HepG2 (cell line): ENCODE measurements around the gene ABCB9. TPM values are rescaled to one million over a fixed set of nuclear protein-coding genes. Genes with fewer than 3 reads are reported as not detected.

ENCODE experiments used
- ATAC-seq: fragments of 200-7000 bp; cut with Tn5 transposase; 3 replicates; pipeline ENCODE4 v1.9.1; 2020; ENCODE audit warnings: mild to moderate bottlenecking, moderate library complexity
- BruUV-seq: library from RNA; stranded (reverse); fragments of 400-500 nt; replicated peaks from 2 replicates; lab custom pipeline; 2021; lab: Mats Ljungman, UMichigan
- CTCF ChIA-PET: fragments of 300-600 bp; formaldehyde crosslinking; extraction: SDS; loops from one replicate; lab custom pipeline; 2021; ENCODE audit warnings: low total read pairs, inconsistent platforms, low intra/inter-chr PET ratio; lab: Yijun Ruan, JAX
- POLR2A ChIA-PET: fragments of 350-600 bp; sonication (Branson Sonifier 250); formaldehyde crosslinking; loops from one replicate; lab custom pipeline; 2020; ENCODE audit warnings: antibody characterized with exemption, inconsistent platforms; lab: Yijun Ruan, JAX
- DNase-seq: peaks from one replicate; pipeline ENCODE4 v3.0.0-alpha.2; 2015; ENCODE audit warnings: low spot score
- FAIRE-seq: peaks from 3 replicates; lab custom pipeline; 2011; peaks lifted over from hg19 to GRCh38; lab: Jason Lieb, UNC
- H2AFZ ChIP-seq: one replicate; pipeline ENCODE4 v1.6.1; 2011; ENCODE audit warnings: low read length, inconsistent platforms
- H3K27ac ChIP-seq: fragments of 300-600 bp; 3 replicates; pipeline ENCODE4 v1.8.0; 2011; ENCODE audit warnings: mixed run types, mild to moderate bottlenecking, mixed read lengths, low read length, inconsistent platforms; ENCODE audit not compliant: insufficient read depth; ENCODE audit errors: extremely low read length
- H3K27me3 ChIP-seq, 2 experiments: fragments of 200-600 bp in 1 of 2; 2 replicates in 1 of 2; 3 replicates in 1 of 2; pipeline versions ENCODE4 v1.6.0 to v1.8.0; 2011; ENCODE audit warnings: low read length in 2 of 2, mild to moderate bottlenecking in 2 of 2, moderate library complexity in 2 of 2, inconsistent platforms in 1 of 2; ENCODE audit not compliant: insufficient read depth in 2 of 2, control insufficient read depth in 1 of 2
- H3K36me3 ChIP-seq, 2 experiments: fragments of 200-600 bp in 1 of 2; replicated peaks in 1 of 2; 2 replicates in 1 of 2; 3 replicates in 1 of 2; pipeline versions ENCODE4 v1.5.1 to v1.8.0; 2011; ENCODE audit warnings: low read length in 2 of 2, inconsistent platforms in 1 of 2; ENCODE audit not compliant: insufficient read depth in 2 of 2, control insufficient read depth in 1 of 2
- H3K4me1 ChIP-seq: 2 replicates; pipeline ENCODE4 v1.5.1; 2012; ENCODE audit warnings: low read length, inconsistent platforms; ENCODE audit not compliant: insufficient read depth
- H3K4me2 ChIP-seq: 2 replicates; pipeline ENCODE4 v1.6.0; 2011; ENCODE audit warnings: low read depth, low read length, inconsistent platforms
- H3K4me3 ChIP-seq, 3 experiments: fragments of 200-600 bp in 1 of 3; sonication (generic), shearing (Covaris generic) in 1 of 3; replicated peaks in 1 of 3; 2 replicates each; pipeline ENCODE4 v1.5.1; 2011 to 2016; ENCODE audit warnings: low read length in 3 of 3, inconsistent platforms in 2 of 3, low read depth in 2 of 3, mild to moderate bottlenecking in 2 of 3, control low read depth in 1 of 3, mixed read lengths in 1 of 3; ENCODE audit not compliant: insufficient read depth in 1 of 3
- H3K79me2 ChIP-seq: one replicate; pipeline ENCODE4 v1.6.1; 2011; ENCODE audit warnings: low read length, inconsistent platforms; ENCODE audit not compliant: insufficient read depth
- H3K9ac ChIP-seq: 2 replicates; pipeline ENCODE4 v1.6.0; 2011; ENCODE audit warnings: mild to moderate bottlenecking, low read depth, low read length, inconsistent platforms; ENCODE audit not compliant: insufficient read depth
- H3K9me3 ChIP-seq: 2 replicates; pipeline ENCODE4 v1.5.1; 2012; ENCODE audit warnings: mild to moderate bottlenecking, low read length
- H4K20me1 ChIP-seq: 2 replicates; pipeline ENCODE4 v1.6.0; 2011; ENCODE audit warnings: inconsistent platforms, mild to moderate bottlenecking, low read length, moderate library complexity; ENCODE audit not compliant: insufficient read depth
- MATR3 ChIP-seq: sonication (generic); formaldehyde crosslinking; IDR thresholded peaks from 2 replicates; pipeline ENCODE4 v1.4.0; 2020; ENCODE audit warnings: missing genetic modification reagents
- ZMYM3 ChIP-seq: sonication (generic); formaldehyde crosslinking; IDR thresholded peaks from 2 replicates; pipeline ENCODE4 v1.5.1; 2020; ENCODE audit warnings: mild to moderate bottlenecking, missing genetic modification reagents
- ZNF496 ChIP-seq: sonication (generic); formaldehyde crosslinking; IDR thresholded peaks from 2 replicates; pipeline ENCODE4 v1.8.1; 2023; ENCODE audit warnings: mild to moderate bottlenecking, moderate library complexity, missing genetic modification reagents; ENCODE audit not compliant: insufficient replicate concordance
- ZSCAN29 ChIP-seq: sonication (generic); formaldehyde crosslinking; conservative IDR thresholded peaks from 2 replicates; pipeline ENCODE4 v1.4.0; 2020; ENCODE audit warnings: mild to moderate bottlenecking, missing genetic modification reagents
- WGBS: methylation state at CpG from one replicate; pipeline ENCODE4 v1.1.6; 2017; ENCODE audit warnings: low lambda C conversion rate; 5-methylcytosine and 5-hydroxymethylcytosine counted together
- in situ Hi-C: cut with HindIII; loops from 2 replicates; pipeline ENCODE4 v1.10.0; 2017; ENCODE audit warnings: low pct_unique_long_range_greater_than_20kb; ENCODE audit not compliant: extremely low pct_ligation_motif_present
- intact Hi-C: fragments of 100-400 bp; cut with micrococcal nuclease; formaldehyde crosslinking; loops from one replicate; pipeline ENCODE4 v1.10.0; 2022; ENCODE audit not compliant: unreplicated experiment
- polyA plus RNA-seq, 8 experiments: library from polyadenylated mRNA; depleted of rRNA in 3 of 8; stranded (reverse) in 7 of 8; unstranded in 1 of 8; fragments of >200 nt; fragmentation: Illumina TruSeq in 4 of 8; extraction: Trizol in 4 of 8; gene quantifications; 2 replicates each; pipeline versions ENCODE4 v1.2.1 to v1.2.3, GENCODE V29; 2011 to 2016; ENCODE audit warnings: low read depth in 4 of 8, missing spikeins in 1 of 8, mixed read lengths in 1 of 8; ENCODE audit not compliant: insufficient read depth in 1 of 8
- total RNA-seq, 5 experiments: library from RNA; depleted of rRNA; stranded (reverse); fragments of >200 nt; fragmentation: Illumina TruSeq; extraction: Trizol; gene quantifications; 2 replicates each; pipeline ENCODE4 v1.2.3, GENCODE V29; 2016; ENCODE audit warnings: low read depth in 1 of 5
- TF ChIP-seq, protein P1 (sequence below): sonication (generic); formaldehyde crosslinking; IDR thresholded peaks from 2 replicates; pipeline ENCODE4 v1.5.0; 2020; ENCODE audit warnings: mild to moderate bottlenecking, missing genetic modification reagents
- TF ChIP-seq, protein P2 (sequence below): sonication (generic); formaldehyde crosslinking; IDR thresholded peaks from 2 replicates; pipeline ENCODE4 v1.9.0; 2021; ENCODE audit warnings: mild to moderate bottlenecking, missing genetic modification reagents

Gene ABCB9
- total and polyA plus RNA-seq, 2 of the 13 experiments (the other 11 are each of a cell fraction or from before 2014, with no cell fraction given): 5.1 to 6.0 TPM

GRCh38 chr12:122929148-122929538, 37.1 kb downstream of the ABCB9 start (continued):
- TF ChIP-seq, protein P1, sequence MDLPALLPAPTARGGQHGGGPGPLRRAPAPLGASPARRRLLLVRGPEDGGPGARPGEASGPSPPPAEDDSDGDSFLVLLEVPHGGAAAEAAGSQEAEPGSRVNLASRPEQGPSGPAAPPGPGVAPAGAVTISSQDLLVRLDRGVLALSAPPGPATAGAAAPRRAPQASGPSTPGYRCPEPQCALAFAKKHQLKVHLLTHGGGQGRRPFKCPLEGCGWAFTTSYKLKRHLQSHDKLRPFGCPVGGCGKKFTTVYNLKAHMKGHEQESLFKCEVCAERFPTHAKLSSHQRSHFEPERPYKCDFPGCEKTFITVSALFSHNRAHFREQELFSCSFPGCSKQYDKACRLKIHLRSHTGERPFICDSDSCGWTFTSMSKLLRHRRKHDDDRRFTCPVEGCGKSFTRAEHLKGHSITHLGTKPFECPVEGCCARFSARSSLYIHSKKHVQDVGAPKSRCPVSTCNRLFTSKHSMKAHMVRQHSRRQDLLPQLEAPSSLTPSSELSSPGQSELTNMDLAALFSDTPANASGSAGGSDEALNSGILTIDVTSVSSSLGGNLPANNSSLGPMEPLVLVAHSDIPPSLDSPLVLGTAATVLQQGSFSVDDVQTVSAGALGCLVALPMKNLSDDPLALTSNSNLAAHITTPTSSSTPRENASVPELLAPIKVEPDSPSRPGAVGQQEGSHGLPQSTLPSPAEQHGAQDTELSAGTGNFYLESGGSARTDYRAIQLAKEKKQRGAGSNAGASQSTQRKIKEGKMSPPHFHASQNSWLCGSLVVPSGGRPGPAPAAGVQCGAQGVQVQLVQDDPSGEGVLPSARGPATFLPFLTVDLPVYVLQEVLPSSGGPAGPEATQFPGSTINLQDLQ: no peak
- TF ChIP-seq MATR3 (CRISPR knock-in tag) (no peak), ZMYM3 (CRISPR knock-in tag) (no peak), ZNF496 (CRISPR knock-in tag) (no peak), ZSCAN29 (CRISPR knock-in tag) (no peak)

DNA sequence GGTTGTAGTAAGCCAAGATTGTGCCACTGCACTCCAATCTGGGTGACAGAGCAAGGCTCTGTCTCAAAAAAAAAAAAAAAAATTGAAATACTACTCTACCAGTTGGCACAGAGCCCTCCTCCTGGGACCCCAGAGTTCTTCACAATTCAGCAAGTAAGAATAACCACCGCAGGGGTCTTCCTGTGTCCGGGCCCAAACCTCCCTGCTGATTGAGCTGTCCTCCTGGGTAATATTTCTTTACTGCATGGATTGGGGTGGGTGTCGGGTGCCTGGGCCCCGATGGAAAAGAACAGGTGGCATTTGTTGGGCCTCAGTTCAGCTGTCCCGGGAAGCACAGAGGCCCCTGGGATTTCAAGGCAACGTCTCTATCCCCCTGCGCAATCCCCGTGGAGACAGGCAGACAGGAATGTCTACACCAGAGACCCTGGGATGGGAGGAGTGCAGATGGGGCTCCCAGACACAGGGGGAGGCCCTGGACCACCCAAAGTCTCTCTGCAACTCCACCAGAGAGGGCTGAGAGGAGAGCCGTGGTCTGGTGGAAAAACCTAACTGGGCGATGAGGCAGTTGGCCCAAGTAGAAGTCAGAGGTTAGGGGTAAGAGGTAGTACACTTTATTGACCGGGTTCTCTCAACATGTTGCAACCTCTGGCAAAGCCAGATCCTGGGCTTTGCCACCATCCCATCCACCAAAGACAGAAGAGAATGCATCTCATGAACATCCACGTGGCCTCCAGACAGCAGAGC, 37.7 kb downstream of the ABCB9 start:
- H3K4me3 ChIP-seq: no peak overlapping the region
- H3K36me3 ChIP-seq: no peaks in the 10 kb centered on the region
- intact Hi-C loops (no loop called here), in situ Hi-C loops (no loop called here)
- CTCF ChIA-PET: no interaction called here
- no TSS peak for BruUV-seq
- H3K4me2 ChIP-seq: no peak overlapping the region
- 83% methylated on average over 6 of the region's 12 CpGs for WGBS
- H3K9ac ChIP-seq: no peak overlapping the region
- DNase-seq: no peak
- FAIRE-seq: no peak
- TF ChIP-seq, protein P2, sequence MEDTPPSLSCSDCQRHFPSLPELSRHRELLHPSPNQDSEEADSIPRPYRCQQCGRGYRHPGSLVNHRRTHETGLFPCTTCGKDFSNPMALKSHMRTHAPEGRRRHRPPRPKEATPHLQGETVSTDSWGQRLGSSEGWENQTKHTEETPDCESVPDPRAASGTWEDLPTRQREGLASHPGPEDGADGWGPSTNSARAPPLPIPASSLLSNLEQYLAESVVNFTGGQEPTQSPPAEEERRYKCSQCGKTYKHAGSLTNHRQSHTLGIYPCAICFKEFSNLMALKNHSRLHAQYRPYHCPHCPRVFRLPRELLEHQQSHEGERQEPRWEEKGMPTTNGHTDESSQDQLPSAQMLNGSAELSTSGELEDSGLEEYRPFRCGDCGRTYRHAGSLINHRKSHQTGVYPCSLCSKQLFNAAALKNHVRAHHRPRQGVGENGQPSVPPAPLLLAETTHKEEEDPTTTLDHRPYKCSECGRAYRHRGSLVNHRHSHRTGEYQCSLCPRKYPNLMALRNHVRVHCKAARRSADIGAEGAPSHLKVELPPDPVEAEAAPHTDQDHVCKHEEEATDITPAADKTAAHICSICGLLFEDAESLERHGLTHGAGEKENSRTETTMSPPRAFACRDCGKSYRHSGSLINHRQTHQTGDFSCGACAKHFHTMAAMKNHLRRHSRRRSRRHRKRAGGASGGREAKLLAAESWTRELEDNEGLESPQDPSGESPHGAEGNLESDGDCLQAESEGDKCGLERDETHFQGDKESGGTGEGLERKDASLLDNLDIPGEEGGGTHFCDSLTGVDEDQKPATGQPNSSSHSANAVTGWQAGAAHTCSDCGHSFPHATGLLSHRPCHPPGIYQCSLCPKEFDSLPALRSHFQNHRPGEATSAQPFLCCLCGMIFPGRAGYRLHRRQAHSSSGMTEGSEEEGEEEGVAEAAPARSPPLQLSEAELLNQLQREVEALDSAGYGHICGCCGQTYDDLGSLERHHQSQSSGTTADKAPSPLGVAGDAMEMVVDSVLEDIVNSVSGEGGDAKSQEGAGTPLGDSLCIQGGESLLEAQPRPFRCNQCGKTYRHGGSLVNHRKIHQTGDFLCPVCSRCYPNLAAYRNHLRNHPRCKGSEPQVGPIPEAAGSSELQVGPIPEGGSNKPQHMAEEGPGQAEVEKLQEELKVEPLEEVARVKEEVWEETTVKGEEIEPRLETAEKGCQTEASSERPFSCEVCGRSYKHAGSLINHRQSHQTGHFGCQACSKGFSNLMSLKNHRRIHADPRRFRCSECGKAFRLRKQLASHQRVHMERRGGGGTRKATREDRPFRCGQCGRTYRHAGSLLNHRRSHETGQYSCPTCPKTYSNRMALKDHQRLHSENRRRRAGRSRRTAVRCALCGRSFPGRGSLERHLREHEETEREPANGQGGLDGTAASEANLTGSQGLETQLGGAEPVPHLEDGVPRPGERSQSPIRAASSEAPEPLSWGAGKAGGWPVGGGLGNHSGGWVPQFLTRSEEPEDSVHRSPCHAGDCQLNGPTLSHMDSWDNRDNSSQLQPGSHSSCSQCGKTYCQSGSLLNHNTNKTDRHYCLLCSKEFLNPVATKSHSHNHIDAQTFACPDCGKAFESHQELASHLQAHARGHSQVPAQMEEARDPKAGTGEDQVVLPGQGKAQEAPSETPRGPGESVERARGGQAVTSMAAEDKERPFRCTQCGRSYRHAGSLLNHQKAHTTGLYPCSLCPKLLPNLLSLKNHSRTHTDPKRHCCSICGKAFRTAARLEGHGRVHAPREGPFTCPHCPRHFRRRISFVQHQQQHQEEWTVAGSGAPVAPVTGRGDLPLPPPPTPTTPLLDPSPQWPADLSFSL: no peak
- no peaks in the 10 kb centered on the region for H3K79me2 ChIP-seq
- no peak overlapping the region for H2AFZ ChIP-seq
- H3K9me3 ChIP-seq: no peaks in the 10 kb centered on the region
- peaks cover 9% of the 10 kb centered on the region; the same call in 1 of the 2 replicates for H3K4me1 ChIP-seq
- H3K27me3 ChIP-seq: no peaks in the 10 kb centered on the region
- no peak for ATAC-seq
- POLR2A ChIA-PET: no interaction called here
- H3K27ac ChIP-seq: no peak overlapping the region
- no peaks in the 10 kb centered on the region for H4K20me1 ChIP-seq
